K562 (cell line): ENCODE measurements around the gene TRMT2A. TPM values are rescaled to one million over a fixed set of nuclear protein-coding genes. Genes with fewer than 3 reads are reported as not detected.

Experiments used
- CHCHD3 ChIP-seq: fragments of 250-450 bp; sonication (Bioruptor Pico); IDR thresholded peaks from 2 replicates; pipeline ENCODE4 v2.1.2; 2022; ENCODE audit warnings: mild to moderate bottlenecking
- CREB1 ChIP-seq, 2 experiments: sonication (generic) in 1 of 2; formaldehyde crosslinking in 1 of 2; IDR thresholded peaks; 2 replicates each; pipeline versions ENCODE4 v1.6.1 to v1.8.0; 2012 to 2022; ENCODE audit warnings: inconsistent platforms in 1 of 2, mild to moderate bottlenecking in 1 of 2, missing genetic modification reagents in 1 of 2, moderate library complexity in 1 of 2
- E2F3 ChIP-seq: fragments of 250-450 bp; sonication (Bioruptor Pico); IDR thresholded peaks from 2 replicates; pipeline ENCODE4 v1.4.0; 2020; ENCODE audit warnings: mild to moderate bottlenecking
- ELF4 ChIP-seq: fragments of 450-650 bp; formaldehyde crosslinking; IDR thresholded peaks from 2 replicates; pipeline ENCODE4 v1.4.0; 2022; ENCODE audit warnings: missing genetic modification characterization
- HNRNPLL ChIP-seq: fragments of 200-400 bp; formaldehyde crosslinking; IDR thresholded peaks from 2 replicates; pipeline ENCODE4 v1.6.1; 2017; ENCODE audit warnings: low read length, low read depth, mild to moderate bottlenecking; ENCODE audit not compliant: poor library complexity, severe bottlenecking
- HNRNPUL1 ChIP-seq: fragments of 200-400 bp; formaldehyde crosslinking; IDR thresholded peaks from 2 replicates; pipeline ENCODE4 v1.6.1; 2017; ENCODE audit warnings: low read length
- KDM2B ChIP-seq: fragments of 250-450 bp; sonication (Bioruptor Pico); IDR thresholded peaks from 2 replicates; pipeline ENCODE4 v1.8.0; 2021; ENCODE audit warnings: mild to moderate bottlenecking, moderate library complexity
- KDM4B ChIP-seq, 2 experiments: fragments of 450-650 bp in 1 of 2; sonication (generic) in 1 of 2; IDR thresholded peaks; 2 replicates each; pipeline ENCODE4 v1.6.1; 2016 to 2017; ENCODE audit warnings: borderline replicate concordance in 2 of 2, antibody characterized with exemption in 1 of 2, low read depth in 1 of 2, mild to moderate bottlenecking in 1 of 2
- KDM5B ChIP-seq: fragments of 200-600 bp; sonication (generic); IDR thresholded peaks from 2 replicates; pipeline ENCODE4 v1.6.1; 2012; ENCODE audit warnings: low read depth, mild to moderate bottlenecking, moderate library complexity, low read length, control low read depth, inconsistent platforms; ENCODE audit not compliant: insufficient replicate concordance
- OTX1 ChIP-seq: fragments of 450-650 bp; formaldehyde crosslinking; IDR thresholded peaks from 2 replicates; pipeline ENCODE4 v1.4.0; 2022; ENCODE audit warnings: mild to moderate bottlenecking
- PHF8 ChIP-seq: fragments of 200-600 bp; sonication (generic); IDR thresholded peaks from 2 replicates; pipeline ENCODE4 v1.6.1; 2012; ENCODE audit warnings: mixed run types, mild to moderate bottlenecking, inconsistent platforms, low read length, moderate library complexity, borderline replicate concordance
- RB1 ChIP-seq: fragments of 450-650 bp; IDR thresholded peaks from 2 replicates; pipeline ENCODE4 v1.6.1; 2017; ENCODE audit warnings: low read depth, mild to moderate bottlenecking
- RBFOX2 ChIP-seq: fragments of 200-400 bp; formaldehyde crosslinking; IDR thresholded peaks from 2 replicates; pipeline ENCODE4 v1.6.1; 2017; ENCODE audit warnings: low read depth, mild to moderate bottlenecking, low read length, moderate library complexity
- SIRT6 ChIP-seq: IDR thresholded peaks from one replicate; pipeline ENCODE4 v1.6.1; 2012; ENCODE audit warnings: low read depth, mild to moderate bottlenecking, control low read depth, inconsistent platforms, low read length, moderate library complexity
- STAT6 ChIP-seq: sonication (generic); formaldehyde crosslinking; IDR thresholded peaks from 2 replicates; pipeline ENCODE4 v1.8.1; 2023; ENCODE audit warnings: mild to moderate bottlenecking, missing genetic modification reagents
- TAF15 ChIP-seq: fragments of 200-400 bp; formaldehyde crosslinking; IDR thresholded peaks from 2 replicates; pipeline ENCODE4 v1.6.1; 2017; ENCODE audit warnings: mild to moderate bottlenecking, low read depth, low read length, moderate library complexity
- WHSC1 ChIP-seq: IDR thresholded peaks from one replicate; pipeline ENCODE4 v1.6.1; 2012; ENCODE audit warnings: low read length, control low read depth, inconsistent platforms
- ZBTB49 ChIP-seq: sonication (generic); formaldehyde crosslinking; IDR thresholded peaks from 2 replicates; pipeline ENCODE4 v1.8.0; 2022; ENCODE audit warnings: missing genetic modification reagents, mild to moderate bottlenecking, borderline replicate concordance
- ZNF121 ChIP-seq: sonication (generic); formaldehyde crosslinking; conservative IDR thresholded peaks from 2 replicates; pipeline ENCODE4 v1.8.0; 2022; ENCODE audit warnings: missing genetic modification reagents
- ZNF197 ChIP-seq: fragments of 200-800 bp; sonication (Bioruptor generic); IDR thresholded peaks from 2 replicates; pipeline ENCODE4 v1.6.1; 2016; ENCODE audit warnings: low read depth, missing genetic modification characterization, missing compliant biosample characterization
- ZNF408 ChIP-seq: fragments of 250-450 bp; sonication (Bioruptor Pico); IDR thresholded peaks from 2 replicates; pipeline ENCODE4 v1.4.0; 2020; ENCODE audit warnings: low read depth, mild to moderate bottlenecking, moderate library complexity
- ZNF586 ChIP-seq: fragments of 450-650 bp; formaldehyde crosslinking; conservative IDR thresholded peaks from 2 replicates; pipeline ENCODE4 v1.4.0; 2020; ENCODE audit warnings: mild to moderate bottlenecking, moderate library complexity
- polyA plus RNA-seq, 8 experiments: library from polyadenylated mRNA; depleted of rRNA in 4 of 8; stranded (reverse) in 5 of 8; unstranded in 3 of 8; fragments of >200 nt; fragmentation: Nextera tagmentation in 2 of 8; fragmentation: Illumina TruSeq in 1 of 8; extraction: Ambion mirVana in 2 of 8; extraction: Trizol in 1 of 8; gene quantifications; 2 replicates each; pipeline versions ENCODE4 v1.2.1 to v1.2.3, GENCODE V29; 2011 to 2014; ENCODE audit warnings: inconsistent platforms in 1 of 8, missing spikeins in 1 of 8
- total RNA-seq, 7 experiments: library from RNA; depleted of rRNA in 6 of 7; stranded (reverse); fragments of >200 nt in 6 of 7; fragmentation: Illumina TruSeq in 2 of 7; extraction: Trizol in 2 of 7; gene quantifications; 2 replicates each; pipeline versions ENCODE4 v1.2.1 to v1.2.3, GENCODE V29; 2011 to 2021; ENCODE audit warnings: low replicate concordance in 1 of 7

TRMT2A gene
- total and polyA plus RNA-seq, 9 of the 15 experiments (the other 6 are each of a cell fraction or from before 2014, with no cell fraction given), result 1.6 to 265 (median 140) TPM

- TF ChIP-seq OTX1 (0 out of 2 replicates have a peak, but pooled peaks have one; percentile 43), CHCHD3 (peak; percentile 35; the same call in 1 of the 2 replicates), ZNF121 (CRISPR knock-in tag) (no peak), KDM4B (IDR thresholded peaks at IDR 0.05; ENCODE audit: borderline replicate concordance in 2 of 2, low read depth in 1 of 2) (peak in 1 of 2 experiments; percentile 17; a peak in 1 of 4 replicates), PHF8 (0 out of 2 replicates have a peak, but pooled peaks have one; percentile 21), CREB1 (IDR thresholded peaks at IDR 0.05) (peak; percentile 19; the same call in 1 of the 2 replicates), CREB1 (CRISPR knock-in tag; IDR thresholded peaks at IDR 0.05) (no peak), HNRNPLL (peak; percentile 38), ZNF197 (CRISPR knock-in tag) (no peak), ZBTB49 (CRISPR knock-in tag) (no peak), RB1 (0 out of 2 replicates have a peak, but pooled peaks have one; percentile 1), WHSC1 (peak; percentile 83), E2F3 (CRISPR knock-in tag) (0 out of 2 replicates have a peak, but pooled peaks have one; percentile 18), HNRNPUL1 (no peak), TAF15 (peak; percentile 64; the same call in 1 of the 2 replicates), ZNF586 (0 out of 2 replicates have a peak, but pooled peaks have one; percentile 26), RBFOX2 (peak; percentile 76), KDM2B (CRISPR knock-in tag) (peak; percentile 34; the same call in 1 of the 2 replicates), SIRT6 (peak; percentile 86), KDM5B (peak; percentile 30), ZNF408 (CRISPR knock-in tag) (no peak), STAT6 (CRISPR knock-in tag) (peak; percentile 61; the same call in 1 of the 2 replicates), ELF4 (CRISPR knock-in tag) (0 out of 2 replicates have a peak, but pooled peaks have one; percentile 3)
Observed at GRCh38 chr22:20109411-20110358, 7.3 kb downstream of the TRMT2A start (continued).
